Left colon (tissue), 2 donors: ENCODE measurements around the gene CLEC2L. TPM values are rescaled to one million over a fixed set of nuclear protein-coding genes. Genes with fewer than 3 reads are reported as not detected.
"Not testable (repeated sequence)": the region's sequence is repeated elsewhere in the genome, so short reads cannot be mapped to it uniquely, and the experiment has no call there.

ENCODE experiments used
- ATAC-seq: fragments of 200-7000 bp; cut with Tn5 transposase; one replicate; pipeline ENCODE4 v1.9.1; 2020; ENCODE audit warnings: mild to moderate bottlenecking, moderate library complexity
- DNase-seq, 2 donors: peaks; one replicate each; pipeline ENCODE4 v3.0.0-alpha.2; 2020
- intact Hi-C, 2 donors: fragments of 100-400 bp; cut with DNase I in 1 of 2; cut with micrococcal nuclease in 1 of 2; formaldehyde crosslinking; loops; one replicate each; pipeline versions ENCODE4 v1.11.2 to v1.14.0; 2022; cut with DNase I, micrococcal nuclease
- total RNA-seq, 2 donors: library from RNA; stranded (reverse); fragmentation: NEBNext Ultra II Directional; extraction: Animal tissue kit (Norgen Biotek cat#: 25700); gene quantifications; one replicate each; pipeline ENCODE4 v1.2.1, GENCODE V29; 2021
- donor health status: DM: no; HTN: no; CAD: no.
- donor health status: DM: yes; HTN: yes; CAD: no.

Gene CLEC2L
- total RNA-seq, 2 donors from 2014 or later, result not detected

- ATAC-seq, result no peak
- no peak for DNase-seq
- intact Hi-C loops, result no loop called here
Observed at GRCh38 chr7:139543801-139544603, 20.5 kb downstream of the CLEC2L start.

- no peak for DNase-seq
- no peak for ATAC-seq
- intact Hi-C loops, result no loop called here
Observed at GRCh38 chr7:139544645-139545044, 21.2 kb downstream of the CLEC2L start.

GRCh38 chr7:139548302-139549028 lies 25.0 kb downstream of the CLEC2L start:
- DNase-seq, result no peak
- intact Hi-C loops, result no loop called here
- no peak for ATAC-seq

GRCh38 chr7:139553991-139554700 lies 30.7 kb downstream of the CLEC2L start:
- DNase-seq, ATAC-seq, intact Hi-C loops: not testable (repeated sequence)

GRCh38 chr7:139557857-139558581 lies 34.5 kb downstream of the CLEC2L start:
- DNase-seq, result peak; percentile 18 to 39
- intact Hi-C loops, result no loop called here
- ATAC-seq, result peak; percentile 70

- intact Hi-C loops, result no loop called here
- no peak for DNase-seq
- ATAC-seq, result no peak
Observed at GRCh38 chr7:139559364-139560105, 36.0 kb downstream of the CLEC2L start.

GRCh38 chr7:139560199-139560598 lies 36.7 kb downstream of the CLEC2L start:
- DNase-seq, result no peak
- no peak for ATAC-seq
- intact Hi-C loops, result no loop called here

GRCh38 chr7:139560678-139561077 lies 37.2 kb downstream of the CLEC2L start:
- DNase-seq, result peak; percentile 82 to 89
- intact Hi-C loops, result no loop called here
- ATAC-seq, result peak; percentile 89

GRCh38 chr7:139562491-139562890 lies 39.0 kb downstream of the CLEC2L start:
- ATAC-seq (no peak), DNase-seq (no peak)
- intact Hi-C loops, result no loop called here

GRCh38 chr7:139562961-139563565 lies 39.6 kb downstream of the CLEC2L start:
- intact Hi-C loops, result no loop called here
- ATAC-seq (no peak), DNase-seq (no peak)

- DNase-seq (no peak), ATAC-seq (no peak)
- intact Hi-C loops, result no loop called here
Observed at GRCh38 chr7:139563856-139564255, 40.4 kb downstream of the CLEC2L start.

GRCh38 chr7:139566075-139566474 lies 42.6 kb downstream of the CLEC2L start:
- no peak for DNase-seq
- intact Hi-C loops, result no loop called here
- ATAC-seq, result no peak

- ATAC-seq (no peak), DNase-seq (no peak)
- intact Hi-C loops, result no loop called here
Observed at GRCh38 chr7:139566736-139567646, 43.5 kb downstream of the CLEC2L start.

- ATAC-seq, result no peak
- DNase-seq, result no peak
- intact Hi-C loops, result no loop called here
Observed at GRCh38 chr7:139567647-139568345, 44.3 kb downstream of the CLEC2L start.

GRCh38 chr7:139568346-139568675 lies 44.8 kb downstream of the CLEC2L start:
- ATAC-seq (no peak), DNase-seq (no peak)

GRCh38 chr7:139568813-139569490 lies 45.5 kb downstream of the CLEC2L start:
- no peak for DNase-seq
- no peak for ATAC-seq
- intact Hi-C loops, result no loop called here

More at GRCh38 chr7:139568346-139568675, 44.8 kb downstream of the CLEC2L start:
- intact Hi-C loops, result no loop called here
